Measurements from ENCODE around the gene GABBR1.

The GABBR1 gene

GRCh38 chr6:29652198-29652584, 19.2 kb upstream of the GABBR1 start:
- WGBS (ENCODE audit: extremely low coverage, insufficient coverage, low lambda C conversion rate), result no CpG with 5 or more reads among the region's 10 CpGs

GRCh38 chr6:29651413-29652197, 18.6 kb upstream of the GABBR1 start:
- no peak overlapping the region for H3K4me2 ChIP-seq (ENCODE audit: low read length)
- H3K27me3 ChIP-seq (ENCODE audit: insufficient read depth, low read length, poor library complexity), result no peaks in the 10 kb centered on the region
- H3K27ac ChIP-seq (ENCODE audit: low read depth, low read length), result no peak overlapping the region
- peak; percentile 46 for DNase-seq
- H3K4me3 ChIP-seq (ENCODE audit: low read length), result no peak overlapping the region
- no peak overlapping the region for H3K18ac ChIP-seq (ENCODE audit: low read length)
- no CpG with 5 or more reads among the region's 8 CpGs for WGBS (ENCODE audit: extremely low coverage, insufficient coverage, low lambda C conversion rate)
- H3K79me1 ChIP-seq (ENCODE audit: low read length), result no peaks in the 10 kb centered on the region
- H2BK15ac ChIP-seq (replicated peaks; ENCODE audit: low read depth), result no peak overlapping the region
- no peak overlapping the region for H3K9ac ChIP-seq (ENCODE audit: low read length)
- peaks cover 3% of the 10 kb centered on the region for H3K4me1 ChIP-seq (ENCODE audit: control insufficient read depth, low read depth, low read length)
- no peak overlapping the region for H2BK5ac ChIP-seq (ENCODE audit: low read length)
- no peak overlapping the region for H3K56ac ChIP-seq (ENCODE audit: low read length)
- H4K8ac ChIP-seq (ENCODE audit: low read depth, low read length), result no peak overlapping the region
- no peak overlapping the region for H3K23ac ChIP-seq (ENCODE audit: low read length)
- H3K4ac ChIP-seq (ENCODE audit: low read depth, low read length), result no peak overlapping the region
- H3K36me3 ChIP-seq (ENCODE audit: control insufficient read depth, insufficient read depth, low read length), result no peaks in the 10 kb centered on the region
- H3K79me2 ChIP-seq (ENCODE audit: control insufficient read depth, insufficient read depth, low read length), result no peaks in the 10 kb centered on the region
- no peak overlapping the region for H2BK120ac ChIP-seq (ENCODE audit: low read depth, low read length)
- no peak overlapping the region for H2AK5ac ChIP-seq (ENCODE audit: low read length)
- H4K5ac ChIP-seq (ENCODE audit: low read length), result no peak overlapping the region

More at GRCh38 chr6:29652198-29652584, 19.2 kb upstream of the GABBR1 start:
- Histone ChIP-seq H3K79me1 (ENCODE audit: low read length) (no peaks in the 10 kb centered on the region), H3K4me1 (ENCODE audit: control insufficient read depth, low read depth, low read length) (peaks cover 3% of the 10 kb centered on the region), H2BK120ac (ENCODE audit: low read depth, low read length) (no peak overlapping the region), H4K5ac (ENCODE audit: low read length) (no peak overlapping the region), H3K27me3 (ENCODE audit: insufficient read depth, low read length, poor library complexity) (no peaks in the 10 kb centered on the region), H3K4me3 (ENCODE audit: low read length) (no peak overlapping the region), H2AK5ac (ENCODE audit: low read length) (no peak overlapping the region), H2BK5ac (ENCODE audit: low read length) (no peak overlapping the region), H3K4ac (ENCODE audit: low read depth, low read length) (no peak overlapping the region), H3K36me3 (ENCODE audit: control insufficient read depth, insufficient read depth, low read length) (no peaks in the 10 kb centered on the region), H3K4me2 (ENCODE audit: low read length) (no peak overlapping the region), H3K56ac (ENCODE audit: low read length) (no peak overlapping the region), H3K23ac (ENCODE audit: low read length) (no peak overlapping the region), H3K9ac (ENCODE audit: low read length) (no peak overlapping the region), H3K18ac (ENCODE audit: low read length) (no peak overlapping the region), H3K27ac (ENCODE audit: low read depth, low read length) (no peak overlapping the region), H4K8ac (ENCODE audit: low read depth, low read length) (no peak overlapping the region), H3K79me2 (ENCODE audit: control insufficient read depth, insufficient read depth, low read length) (no peaks in the 10 kb centered on the region), H2BK15ac (replicated peaks; ENCODE audit: low read depth) (no peak overlapping the region)
- peak; percentile 26 for DNase-seq

GRCh38 chr6:29649701-29650673, 17.0 kb upstream of the GABBR1 start:
- peak overlapping the region; percentile 100 for H3K4me2 ChIP-seq (ENCODE audit: low read length)
- WGBS (ENCODE audit: extremely low coverage, insufficient coverage, low lambda C conversion rate), result no CpG with 5 or more reads among the region's 33 CpGs
- no peak overlapping the region for H2BK15ac ChIP-seq (replicated peaks; ENCODE audit: low read depth)
- no peaks in the 10 kb centered on the region for H3K27me3 ChIP-seq (ENCODE audit: insufficient read depth, low read length, poor library complexity)
- no peak overlapping the region for H2BK120ac ChIP-seq (ENCODE audit: low read depth, low read length)
- no peak overlapping the region for H3K18ac ChIP-seq (ENCODE audit: low read length)
- H3K4ac ChIP-seq (ENCODE audit: low read depth, low read length), result no peak overlapping the region
- no peak overlapping the region for H4K5ac ChIP-seq (ENCODE audit: low read length)
- no peaks in the 10 kb centered on the region for H3K79me2 ChIP-seq (ENCODE audit: control insufficient read depth, insufficient read depth, low read length)
- peak overlapping the region; percentile 84 for H3K56ac ChIP-seq (ENCODE audit: low read length)
- H3K23ac ChIP-seq (ENCODE audit: low read length), result no peak overlapping the region
- peak overlapping the region; percentile 77 for H3K9ac ChIP-seq (ENCODE audit: low read length)
- peaks cover 3% of the 10 kb centered on the region for H3K4me1 ChIP-seq (ENCODE audit: control insufficient read depth, low read depth, low read length)
- peak overlapping the region; percentile 56 for H3K4me3 ChIP-seq (ENCODE audit: low read length)
- no peak overlapping the region for H3K27ac ChIP-seq (ENCODE audit: low read depth, low read length)
- peak; percentile 99 for DNase-seq
- H3K36me3 ChIP-seq (ENCODE audit: control insufficient read depth, insufficient read depth, low read length), result no peaks in the 10 kb centered on the region
- no peak overlapping the region for H2AK5ac ChIP-seq (ENCODE audit: low read length)
- H4K8ac ChIP-seq (ENCODE audit: low read depth, low read length), result no peak overlapping the region
- no peak overlapping the region for H2BK5ac ChIP-seq (ENCODE audit: low read length)
- no peaks in the 10 kb centered on the region for H3K79me1 ChIP-seq (ENCODE audit: low read length)

DNA sequence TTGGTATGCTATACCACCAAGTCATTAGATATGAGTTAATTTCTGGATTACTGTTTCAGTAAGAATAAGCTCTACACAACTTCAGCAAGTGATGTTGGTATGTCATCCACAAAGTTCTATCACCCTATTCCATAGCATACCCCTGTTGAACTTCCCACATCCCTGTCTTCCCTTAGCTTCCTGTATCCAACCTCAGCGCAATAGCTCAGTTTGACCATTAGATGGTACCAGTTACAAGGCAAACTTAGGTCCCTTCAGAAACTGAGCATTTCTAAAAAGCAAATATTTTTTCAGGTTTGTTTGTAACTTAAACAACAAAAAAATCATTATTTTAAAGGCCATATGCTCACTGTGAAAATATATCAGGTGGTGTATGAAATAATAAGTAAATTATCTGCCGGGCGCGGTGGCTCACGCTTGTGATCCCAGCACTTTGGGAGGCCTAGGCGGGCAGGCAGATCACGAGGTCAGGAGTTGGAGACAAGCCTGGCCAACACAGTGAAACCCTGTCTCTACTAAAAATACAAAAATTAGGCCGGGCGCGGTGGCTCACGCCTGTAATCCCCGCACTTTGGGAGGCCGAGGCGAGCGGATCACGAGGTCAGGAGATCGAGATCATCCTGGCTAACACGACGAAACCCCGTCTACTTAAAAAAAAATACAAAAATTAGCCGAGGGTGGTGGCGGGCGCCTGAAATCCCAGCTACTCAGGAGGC, 15.1 kb upstream of the GABBR1 start:
- Histone ChIP-seq H3K18ac (ENCODE audit: low read length) (no peak overlapping the region), H3K79me2 (ENCODE audit: control insufficient read depth, insufficient read depth, low read length) (no peaks in the 10 kb centered on the region), H3K4me2 (ENCODE audit: low read length) (no peak overlapping the region)

GRCh38 chr6:29641430-29642148, 8.6 kb upstream of the GABBR1 start:
- Histone ChIP-seq H3K79me2 (ENCODE audit: control insufficient read depth, insufficient read depth, low read length) (no peaks in the 10 kb centered on the region), H2AK5ac (ENCODE audit: low read length) (no peak overlapping the region), H3K36me3 (ENCODE audit: control insufficient read depth, insufficient read depth, low read length) (no peaks in the 10 kb centered on the region), H3K4ac (ENCODE audit: low read depth, low read length) (no peak overlapping the region), H3K4me2 (ENCODE audit: low read length) (no peak overlapping the region), H3K9ac (ENCODE audit: low read length) (no peak overlapping the region), H3K79me1 (ENCODE audit: low read length) (no peaks in the 10 kb centered on the region), H3K23ac (ENCODE audit: low read length) (no peak overlapping the region), H3K27ac (ENCODE audit: low read depth, low read length) (no peak overlapping the region), H3K18ac (ENCODE audit: low read length) (no peak overlapping the region), H3K56ac (ENCODE audit: low read length) (no peak overlapping the region), H3K27me3 (ENCODE audit: insufficient read depth, low read length, poor library complexity) (no peaks in the 10 kb centered on the region), H4K5ac (ENCODE audit: low read length) (no peak overlapping the region), H2BK5ac (ENCODE audit: low read length) (no peak overlapping the region), H2BK15ac (replicated peaks; ENCODE audit: low read depth) (no peak overlapping the region), H3K4me1 (ENCODE audit: control insufficient read depth, low read depth, low read length) (no peaks in the 10 kb centered on the region), H2BK120ac (ENCODE audit: low read depth, low read length) (no peak overlapping the region), H3K4me3 (ENCODE audit: low read length) (no peak overlapping the region), H4K8ac (ENCODE audit: low read depth, low read length) (no peak overlapping the region)
- DNase-seq, result no peak
- WGBS (ENCODE audit: extremely low coverage, insufficient coverage, low lambda C conversion rate), result no CpG with 5 or more reads among the region's 3 CpGs

More for the DNA sequence above, 15.1 kb upstream of the GABBR1 start:
- DNase-seq, result peak; percentile 66
- Histone ChIP-seq H3K27ac (ENCODE audit: low read depth, low read length) (no peak overlapping the region), H3K23ac (ENCODE audit: low read length) (no peak overlapping the region), H2BK15ac (replicated peaks; ENCODE audit: low read depth) (no peak overlapping the region), H2BK120ac (ENCODE audit: low read depth, low read length) (no peak overlapping the region), H2AK5ac (ENCODE audit: low read length) (no peak overlapping the region), H3K4ac (ENCODE audit: low read depth, low read length) (no peak overlapping the region), H3K4me3 (ENCODE audit: low read length) (no peak overlapping the region), H2BK5ac (ENCODE audit: low read length) (no peak overlapping the region), H3K79me1 (ENCODE audit: low read length) (no peaks in the 10 kb centered on the region), H3K56ac (ENCODE audit: low read length) (no peak overlapping the region), H3K9ac (ENCODE audit: low read length) (no peak overlapping the region), H4K8ac (ENCODE audit: low read depth, low read length) (no peak overlapping the region), H3K27me3 (ENCODE audit: insufficient read depth, low read length, poor library complexity) (no peaks in the 10 kb centered on the region), H3K36me3 (ENCODE audit: control insufficient read depth, insufficient read depth, low read length) (no peaks in the 10 kb centered on the region), H4K5ac (ENCODE audit: low read length) (no peak overlapping the region), H3K4me1 (ENCODE audit: control insufficient read depth, low read depth, low read length) (peaks cover 2% of the 10 kb centered on the region)
- WGBS (ENCODE audit: extremely low coverage, insufficient coverage, low lambda C conversion rate), result no CpG with 5 or more reads among the region's 23 CpGs
